NCI-H2107 treated with DMSO at 0.1 percent for 48 hours (cell line): ENCODE measurements around the gene AADACL2.

Experiments
- DNase-seq: peaks from one replicate; lab custom pipeline; 2025; ENCODE audit not compliant: unreplicated experiment; lab: John Stamatoyannopoulos, UW

The AADACL2 gene

DNA sequence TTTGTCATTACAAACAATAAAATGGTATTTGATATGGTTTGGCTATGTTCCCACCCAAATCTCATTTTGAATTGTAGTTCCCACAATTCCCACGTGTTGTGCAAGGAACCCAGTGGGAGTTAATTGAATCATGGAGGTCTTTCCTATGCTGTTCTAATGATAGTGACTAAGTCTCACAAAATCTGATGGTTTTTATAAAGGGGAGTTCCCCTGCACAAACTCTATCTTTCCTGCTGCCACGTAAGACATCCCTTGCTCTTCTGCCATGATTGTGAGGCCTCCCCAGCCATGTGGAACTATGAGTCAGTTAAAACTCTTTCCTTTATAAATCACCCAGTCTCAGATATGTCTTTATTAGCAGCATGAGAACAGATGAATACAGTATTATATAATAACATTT lies 64.7 kb downstream of the AADACL2 start:
- DNase-seq: no peak

DNA sequence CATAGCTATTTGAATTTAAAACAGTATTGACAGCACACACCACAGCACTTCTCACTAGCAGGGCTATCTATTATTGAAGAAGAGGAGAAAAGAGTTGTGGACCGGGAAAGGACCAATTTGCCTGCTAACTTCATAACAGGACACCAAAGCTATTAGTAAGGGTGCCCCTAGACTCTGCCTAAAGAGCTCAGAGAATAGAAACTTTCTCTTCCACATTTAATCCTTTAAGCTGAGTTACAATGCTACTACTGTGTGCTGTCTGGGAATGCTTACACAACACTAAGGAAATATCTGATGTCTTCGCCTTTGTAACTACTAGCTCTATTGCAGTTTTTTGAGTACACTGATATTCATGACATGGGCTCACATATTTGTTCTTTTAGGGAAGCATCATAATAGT lies 66.7 kb downstream of the AADACL2 start:
- no peak for DNase-seq

DNA sequence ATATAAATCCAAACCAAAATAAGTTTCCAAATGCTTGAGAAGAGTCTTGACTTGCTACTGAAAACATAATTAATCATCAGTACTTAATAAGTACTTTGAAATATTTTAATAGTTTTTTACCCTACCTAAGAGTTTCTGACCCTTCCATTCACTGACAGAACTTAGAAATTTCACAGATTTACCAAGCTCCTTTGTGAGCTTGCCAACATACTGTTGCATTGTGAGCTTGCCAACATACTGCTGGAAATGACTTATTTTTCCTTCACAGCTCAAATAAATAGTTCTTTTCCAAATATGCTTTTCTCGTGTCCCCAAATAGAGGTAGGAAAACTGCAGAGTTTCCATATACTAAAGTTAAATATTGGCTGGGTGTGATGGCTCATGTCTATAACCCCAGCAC lies 70.5 kb downstream of the AADACL2 start:
- no peak for DNase-seq

DNA sequence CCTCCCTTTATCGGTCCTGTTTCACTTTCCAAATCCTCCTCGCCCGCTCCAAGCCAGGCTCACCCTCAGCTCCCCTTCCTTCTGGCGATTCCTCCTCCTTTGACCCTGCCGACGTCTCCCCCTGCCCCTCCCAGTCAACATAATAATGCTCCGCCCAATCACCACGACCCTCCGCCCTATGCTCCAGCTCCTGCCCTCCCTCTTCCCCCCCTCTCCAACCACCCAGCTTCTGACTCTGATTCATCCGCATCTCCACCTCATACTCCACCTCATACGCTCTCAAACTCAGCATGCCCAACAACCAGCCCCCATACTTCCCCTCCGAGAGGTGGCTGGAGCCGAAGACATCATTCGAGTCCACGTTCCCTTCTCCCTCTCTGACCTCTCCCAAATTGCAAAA lies 73.1 kb downstream of the AADACL2 start:
- no peak for DNase-seq
